22Rv1 (cell line): ENCODE measurements around the gene RRAS2.

ENCODE experiments used
- ZFX ChIP-seq: fragments of 450-650 bp; IDR thresholded peaks from 2 replicates; pipeline ENCODE4 v1.6.1; 2017; ENCODE audit warnings: antibody characterized with exemption, borderline replicate concordance
- TF ChIP-seq, protein P1 (sequence below): fragments of 450-650 bp; IDR thresholded peaks from 2 replicates; pipeline ENCODE4 v1.5.1; 2017; ENCODE audit warnings: mild to moderate bottlenecking

DNA sequence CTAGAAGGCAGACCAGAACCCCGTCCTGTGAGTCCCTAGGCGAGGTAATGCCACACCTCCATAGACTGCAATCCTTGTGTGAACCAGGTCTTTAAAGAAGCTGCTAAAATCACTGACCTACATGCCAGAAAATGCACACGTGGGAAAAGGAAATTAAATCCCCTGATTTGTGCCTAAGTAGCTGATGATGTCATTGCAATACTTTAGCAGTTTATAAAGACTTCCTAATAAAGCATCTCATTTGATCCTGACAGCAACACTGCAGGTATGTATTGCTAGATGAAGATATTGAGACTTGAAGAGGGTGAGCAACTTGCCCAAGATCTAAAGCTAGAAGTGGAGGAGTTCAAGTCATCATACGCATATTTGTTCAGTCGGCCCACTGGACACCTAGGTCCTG is 107.2 kb downstream of the RRAS2 start:
- TF ChIP-seq, protein P1, sequence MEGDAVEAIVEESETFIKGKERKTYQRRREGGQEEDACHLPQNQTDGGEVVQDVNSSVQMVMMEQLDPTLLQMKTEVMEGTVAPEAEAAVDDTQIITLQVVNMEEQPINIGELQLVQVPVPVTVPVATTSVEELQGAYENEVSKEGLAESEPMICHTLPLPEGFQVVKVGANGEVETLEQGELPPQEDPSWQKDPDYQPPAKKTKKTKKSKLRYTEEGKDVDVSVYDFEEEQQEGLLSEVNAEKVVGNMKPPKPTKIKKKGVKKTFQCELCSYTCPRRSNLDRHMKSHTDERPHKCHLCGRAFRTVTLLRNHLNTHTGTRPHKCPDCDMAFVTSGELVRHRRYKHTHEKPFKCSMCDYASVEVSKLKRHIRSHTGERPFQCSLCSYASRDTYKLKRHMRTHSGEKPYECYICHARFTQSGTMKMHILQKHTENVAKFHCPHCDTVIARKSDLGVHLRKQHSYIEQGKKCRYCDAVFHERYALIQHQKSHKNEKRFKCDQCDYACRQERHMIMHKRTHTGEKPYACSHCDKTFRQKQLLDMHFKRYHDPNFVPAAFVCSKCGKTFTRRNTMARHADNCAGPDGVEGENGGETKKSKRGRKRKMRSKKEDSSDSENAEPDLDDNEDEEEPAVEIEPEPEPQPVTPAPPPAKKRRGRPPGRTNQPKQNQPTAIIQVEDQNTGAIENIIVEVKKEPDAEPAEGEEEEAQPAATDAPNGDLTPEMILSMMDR: no peak
- no peak for TF ChIP-seq ZFX
